GM15510 (cell line): Measurements from ENCODE around the gene PMAIP1.

Experiments used
- POLR2A ChIP-seq: IDR thresholded peaks from 3 replicates; pipeline ENCODE4 v1.6.1; 2011; ENCODE audit warnings: borderline replicate concordance; ENCODE audit not compliant: insufficient read length; ENCODE audit errors: extremely low read depth

Gene PMAIP1

DNA sequence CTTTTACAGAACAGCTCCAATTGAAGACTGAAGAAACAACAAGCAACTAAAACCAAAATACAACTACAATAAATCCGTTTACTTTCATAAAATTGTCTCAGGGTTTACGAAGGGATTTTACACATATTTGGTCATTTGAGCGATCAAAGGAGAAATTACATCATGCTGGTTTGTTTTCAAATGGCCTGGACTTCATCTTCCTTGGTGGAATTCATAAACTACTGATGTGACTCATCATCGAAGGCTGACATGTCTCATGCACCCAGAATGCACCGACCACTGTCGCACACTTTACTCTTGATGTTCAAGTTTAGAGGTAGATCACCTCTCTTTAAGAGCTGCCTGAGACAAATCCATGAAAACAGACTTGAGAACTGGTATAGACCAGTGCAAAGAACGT, 25.6 kb upstream of the PMAIP1 start:
- no peak for TF ChIP-seq POLR2A

DNA sequence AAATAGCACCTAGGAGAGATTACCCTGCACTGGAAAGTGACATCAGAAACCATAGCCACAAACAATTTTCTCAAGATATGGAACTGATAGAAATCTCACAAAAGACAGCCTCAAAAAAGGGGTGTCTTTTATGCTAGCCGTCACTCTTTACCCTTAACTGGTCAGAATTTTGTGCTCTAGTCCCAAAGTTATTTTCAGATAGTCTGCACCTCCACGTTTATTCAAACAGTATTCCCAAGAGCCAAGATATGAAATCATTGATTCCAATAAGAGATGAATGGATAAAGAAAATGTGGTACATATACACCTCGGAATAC, 23.5 kb upstream of the PMAIP1 start:
- TF ChIP-seq POLR2A: no peak

GRCh38 chr18:59877361-59877760, 22.4 kb upstream of the PMAIP1 start:
- no peak for TF ChIP-seq POLR2A

DNA sequence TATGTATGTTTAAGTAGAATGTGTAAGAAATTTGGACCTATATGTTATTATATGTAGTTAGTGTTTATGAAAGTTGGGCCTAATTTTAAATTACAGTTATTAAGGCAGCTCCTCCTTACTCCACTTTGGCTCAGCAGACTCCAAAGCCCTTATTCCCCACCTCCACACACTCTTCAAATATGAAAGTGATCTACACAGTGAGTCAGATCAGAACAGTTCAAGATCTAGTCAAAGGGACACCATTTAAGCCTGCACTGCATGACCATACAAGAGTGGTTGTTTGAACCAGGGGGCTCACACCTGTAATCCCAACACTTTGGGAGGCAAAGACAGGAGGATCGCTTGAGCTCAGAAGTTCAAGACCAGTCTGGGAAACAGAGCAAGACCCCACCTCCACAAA, 21.2 kb upstream of the PMAIP1 start:
- TF ChIP-seq POLR2A: no peak

- TF ChIP-seq POLR2A: no peak
Observed at GRCh38 chr18:59881728-59882656, 17.8 kb upstream of the PMAIP1 start.

GRCh38 chr18:59884351-59884750, 15.4 kb upstream of the PMAIP1 start:
- no peak for TF ChIP-seq POLR2A

DNA sequence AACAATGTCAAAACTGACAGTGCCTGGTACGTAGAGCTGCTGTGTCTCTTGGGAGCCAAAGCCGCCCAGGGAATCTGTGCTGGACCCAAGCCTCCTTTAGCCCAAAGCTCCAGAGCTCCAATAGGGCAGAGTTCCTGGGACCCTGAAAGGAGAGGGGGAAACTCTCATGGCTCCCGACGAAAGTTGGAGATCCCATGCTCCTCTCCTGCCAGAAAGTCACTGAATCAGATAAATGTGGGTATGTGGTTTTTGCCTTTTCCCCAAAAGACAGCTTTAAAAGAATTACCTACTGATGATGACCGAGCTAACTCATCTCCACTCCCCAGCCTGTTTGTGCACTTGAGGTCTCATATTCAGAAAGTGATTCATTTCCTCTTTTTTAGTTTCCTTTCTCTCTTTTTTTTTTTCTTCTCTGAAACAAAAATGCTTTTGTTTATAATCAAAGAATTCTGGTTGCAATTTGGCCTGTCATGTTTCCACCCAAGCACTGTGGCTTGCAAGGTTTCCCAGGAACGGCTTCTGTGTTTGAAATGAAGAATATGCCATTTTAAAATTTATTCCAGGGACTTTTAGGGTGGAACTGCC, 14.1 kb upstream of the PMAIP1 start:
- TF ChIP-seq POLR2A: no peak

- TF ChIP-seq POLR2A: no peak
Observed at GRCh38 chr18:59892123-59892522, 7.7 kb upstream of the PMAIP1 start.

GRCh38 chr18:59893971-59894370, 5.8 kb upstream of the PMAIP1 start:
- TF ChIP-seq POLR2A: no peak

GRCh38 chr18:59897321-59897954, 2.4 kb upstream of the PMAIP1 start:
- no peak for TF ChIP-seq POLR2A

DNA sequence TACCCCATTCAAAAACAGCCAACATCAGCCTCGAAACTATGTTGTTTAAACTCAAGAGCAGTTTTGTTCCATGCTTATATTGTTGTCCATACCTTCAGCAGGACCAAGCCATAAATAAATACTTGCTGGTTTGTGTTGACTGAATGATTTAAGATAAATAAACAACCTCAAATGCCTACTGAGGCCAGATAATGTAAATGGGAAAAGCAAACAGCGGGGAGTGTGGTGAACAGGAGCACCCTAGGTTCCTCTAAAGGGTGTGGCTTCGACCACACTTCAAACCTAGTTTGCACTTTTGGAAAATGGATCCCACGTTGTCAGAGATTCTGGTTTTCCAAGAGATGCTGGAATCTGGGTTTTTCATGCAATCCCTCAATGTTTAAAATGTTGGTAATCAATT, 1.7 kb upstream of the PMAIP1 start:
- no peak for TF ChIP-seq POLR2A

GRCh38 chr18:59898609-59899297, 1.0 kb upstream of the PMAIP1 start:
- no peak for TF ChIP-seq POLR2A

DNA sequence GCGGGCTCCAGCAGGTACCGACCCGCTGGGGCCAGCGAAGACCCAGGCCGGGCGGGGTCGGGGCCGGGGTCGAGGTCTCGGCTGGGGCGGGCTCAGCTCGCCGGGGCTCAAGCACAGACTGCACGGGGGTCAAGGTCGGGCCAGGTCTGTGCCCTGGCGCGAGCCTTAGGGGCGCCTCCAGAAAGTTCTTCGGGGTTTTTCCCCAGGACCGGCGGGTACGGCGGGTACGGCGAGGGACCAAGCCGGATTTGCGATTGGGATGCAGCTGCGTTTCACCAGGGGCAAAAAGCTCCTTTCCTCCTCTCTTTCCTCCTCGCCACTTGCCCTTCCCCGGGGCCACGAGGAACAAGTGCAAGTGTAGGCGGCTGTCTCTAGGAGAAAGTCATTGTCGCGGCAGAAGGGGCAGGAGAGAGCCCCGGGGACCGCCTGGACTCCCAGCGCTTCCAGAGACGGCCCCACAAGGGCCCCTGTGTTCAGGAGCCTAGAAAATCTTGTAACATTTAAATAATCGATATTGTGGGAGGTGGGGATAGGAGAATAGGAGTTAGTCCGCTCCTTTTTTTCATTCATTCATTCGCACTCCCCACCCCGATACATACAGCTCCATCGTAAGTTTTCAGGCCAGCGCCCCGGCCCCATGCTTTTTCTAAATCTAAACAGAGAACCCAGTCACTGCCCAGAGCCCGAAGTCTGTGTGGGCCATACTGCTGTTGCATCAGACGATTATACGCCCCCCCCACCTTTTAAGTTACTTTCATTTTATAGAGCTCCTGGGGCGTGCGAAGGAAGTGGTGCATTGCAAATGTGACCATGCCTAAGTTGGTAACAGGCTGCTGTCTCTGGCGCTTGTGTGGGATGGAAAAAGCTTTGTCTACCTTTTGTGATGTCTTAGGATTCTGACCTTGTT, 679 bp downstream of the PMAIP1 start:
- TF ChIP-seq POLR2A: peak; percentile 58
